Measurements from ENCODE around the gene SULT1A3.
"Not testable (repeated sequence)": the region's sequence is repeated elsewhere in the genome, so short reads cannot be mapped to it uniquely, and the experiment has no call there.

The SULT1A3 gene

GRCh38 chr16:30199049-30199448, at the start of gene SULT1A3:
Gene SULT1A3, plus strand, starts transcription at chr16:30199255. Its CDS starts 1,474 bp downstream, at chr16:30200729.
- not testable (repeated sequence) for DNase-seq

- no peak for DNase-seq
Measured at GRCh38 chr16:30151091-30151490, 48.0 kb upstream of the SULT1A3 start.

GRCh38 chr16:30152517-30152916, 46.5 kb upstream of the SULT1A3 start:
- no peak for DNase-seq

GRCh38 chr16:30155188-30155587, 43.9 kb upstream of the SULT1A3 start:
- DNase-seq, result no peak

- no peak for DNase-seq
Measured at GRCh38 chr16:30157214-30157613, 41.8 kb upstream of the SULT1A3 start.

- DNase-seq, result no peak
Measured at GRCh38 chr16:30163538-30163937, 35.5 kb upstream of the SULT1A3 start.

- no peak for DNase-seq
Measured at GRCh38 chr16:30166202-30166902, 32.7 kb upstream of the SULT1A3 start.

- not testable (repeated sequence) for DNase-seq
Measured at GRCh38 chr16:30168746-30169145, 30.3 kb upstream of the SULT1A3 start.

- DNase-seq, result not testable (repeated sequence)
Measured at GRCh38 chr16:30169416-30169815, 29.6 kb upstream of the SULT1A3 start.

GRCh38 chr16:30170145-30170544, 28.9 kb upstream of the SULT1A3 start:
- DNase-seq, result not testable (repeated sequence)

GRCh38 chr16:30173054-30173453, 26.0 kb upstream of the SULT1A3 start:
- no peak for DNase-seq

GRCh38 chr16:30176876-30177275, 22.2 kb upstream of the SULT1A3 start:
- DNase-seq, result not testable (repeated sequence)

GRCh38 chr16:30179195-30179594, 19.9 kb upstream of the SULT1A3 start:
- no peak for DNase-seq

- DNase-seq, result no peak
Measured at GRCh38 chr16:30179931-30180330, 19.1 kb upstream of the SULT1A3 start.

- DNase-seq, result no peak
Measured at GRCh38 chr16:30180741-30181140, 18.3 kb upstream of the SULT1A3 start.

GRCh38 chr16:30183233-30184095, 15.6 kb upstream of the SULT1A3 start, which contains the start of gene CORO1A:
Gene CORO1A, plus strand, starts transcription at chr16:30183602. Its CDS starts 1,608 bp downstream, at chr16:30185210.
- DNase-seq, result peak; percentile 69

- peak; percentile 78 for DNase-seq
Measured at GRCh38 chr16:30184096-30184890, 14.8 kb upstream of the SULT1A3 start.

GRCh38 chr16:30184891-30185682, 14.0 kb upstream of the SULT1A3 start:
- DNase-seq, result no peak

GRCh38 chr16:30185683-30186421, 13.2 kb upstream of the SULT1A3 start:
- DNase-seq, result no peak

- DNase-seq, result no peak
Measured at GRCh38 chr16:30186444-30186781, 12.6 kb upstream of the SULT1A3 start.

GRCh38 chr16:30186782-30187555, 12.1 kb upstream of the SULT1A3 start:
- no peak for DNase-seq
